Chondrocyte (in vitro differentiated cells): ENCODE data around the gene PLCG2. TPM values are rescaled to one million over a fixed set of nuclear protein-coding genes. Genes with fewer than 3 reads are reported as not detected.

Experiments
- DNase-seq: peaks from one replicate; pipeline ENCODE4 v3.0.0; 2021; ENCODE audit warnings: mixed read lengths, low spot score
- H3K27ac Mint-ChIP-seq: one replicate; pipeline ENCODE4 v1.8.0; 2021; ENCODE audit warnings: mild to moderate bottlenecking, moderate library complexity, mixed read lengths; ENCODE audit not compliant: unreplicated experiment
- H3K27me3 Mint-ChIP-seq: 2 replicates; pipeline ENCODE4 v1.8.0; 2021; ENCODE audit warnings: low read depth, mixed read lengths
- H3K36me3 Mint-ChIP-seq: 2 replicates; pipeline ENCODE4 v1.8.0; 2021; ENCODE audit warnings: low read depth, mixed read lengths
- H3K4me1 Mint-ChIP-seq: 2 replicates; pipeline ENCODE4 v1.8.0; 2021; ENCODE audit warnings: low read depth, mild to moderate bottlenecking, mixed read lengths
- H3K4me3 Mint-ChIP-seq: one replicate; pipeline ENCODE4 v1.8.0; 2021; ENCODE audit warnings: mild to moderate bottlenecking, moderate library complexity, mixed read lengths; ENCODE audit not compliant: unreplicated experiment
- H3K9me3 Mint-ChIP-seq: 2 replicates; pipeline ENCODE4 v1.8.0; 2021; ENCODE audit warnings: low read depth, mixed read lengths
- long read RNA-seq: library from polyadenylated mRNA; stranded (forward); transcript quantifications from one replicate; pipeline ENCODE4 v2.0.0, GENCODE V29; 2021
- total RNA-seq: library from RNA; stranded (reverse); gene quantifications from 3 replicates; pipeline ENCODE4 v1.2.1, GENCODE V29; 2021
- TF ChIP-seq, protein P1 (sequence below): fragments of 200-600 bp; sonication (generic); IDR thresholded peaks from 2 replicates; pipeline ENCODE4 v1.5.0; 2021; ENCODE audit warnings: antibody characterized with exemption, mild to moderate bottlenecking, moderate library complexity

Gene PLCG2
- 0.94 to 1.1 TPM (median 1.1 TPM) in 3 replicates for total RNA-seq
- long read RNA-seq, full-length matches to known transcripts, result 1 of 1 reads
- long read RNA-seq, partial matches to known transcripts, result 0 of 1 reads
- long read RNA-seq, other reads (novel, unspliced or antisense), result 0 of 1 reads

DNA sequence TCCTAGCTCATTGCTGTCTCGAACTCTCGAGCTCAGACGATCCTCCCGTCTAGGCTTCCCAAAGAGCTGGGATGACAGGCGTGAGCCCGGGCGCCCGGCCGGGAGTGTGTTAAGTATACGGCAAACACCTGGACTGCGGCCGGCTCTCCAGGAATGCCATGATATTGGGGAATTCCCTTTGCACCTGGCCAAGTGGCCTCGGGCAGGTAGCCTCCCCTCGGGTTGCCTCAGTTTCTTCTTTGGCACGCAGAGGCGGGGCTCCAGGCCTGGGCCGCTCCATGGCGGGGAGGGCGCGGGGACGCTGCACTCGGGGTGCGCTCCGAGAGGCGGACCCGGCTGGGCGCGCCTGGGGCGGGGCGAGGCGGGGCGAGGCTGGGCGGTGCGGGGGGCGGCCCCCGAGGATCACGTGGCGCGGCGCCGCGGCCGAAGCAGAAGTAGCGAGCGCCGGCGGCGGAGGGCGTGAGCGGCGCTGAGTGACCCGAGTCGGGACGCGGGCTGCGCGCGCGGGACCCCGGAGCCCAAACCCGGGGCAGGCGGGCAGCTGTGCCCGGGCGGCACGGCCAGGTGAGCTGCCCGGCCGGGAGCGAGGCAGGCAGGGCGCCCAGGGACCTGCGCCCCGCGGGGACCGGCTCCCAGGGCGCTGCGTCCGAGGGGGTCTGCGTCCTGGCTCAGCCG lies at the start of gene PLCG2:
Gene PLCG2 (plus strand): TSS at position 431 of the 675 bp plus-strand sequence. CDS start 6,699 bp downstream, outside the sequence.
- H3K4me1 Mint-ChIP-seq, result peaks cover 7% of the 10 kb centered on the region
- DNase-seq, result no peak
- TF ChIP-seq, protein P1, sequence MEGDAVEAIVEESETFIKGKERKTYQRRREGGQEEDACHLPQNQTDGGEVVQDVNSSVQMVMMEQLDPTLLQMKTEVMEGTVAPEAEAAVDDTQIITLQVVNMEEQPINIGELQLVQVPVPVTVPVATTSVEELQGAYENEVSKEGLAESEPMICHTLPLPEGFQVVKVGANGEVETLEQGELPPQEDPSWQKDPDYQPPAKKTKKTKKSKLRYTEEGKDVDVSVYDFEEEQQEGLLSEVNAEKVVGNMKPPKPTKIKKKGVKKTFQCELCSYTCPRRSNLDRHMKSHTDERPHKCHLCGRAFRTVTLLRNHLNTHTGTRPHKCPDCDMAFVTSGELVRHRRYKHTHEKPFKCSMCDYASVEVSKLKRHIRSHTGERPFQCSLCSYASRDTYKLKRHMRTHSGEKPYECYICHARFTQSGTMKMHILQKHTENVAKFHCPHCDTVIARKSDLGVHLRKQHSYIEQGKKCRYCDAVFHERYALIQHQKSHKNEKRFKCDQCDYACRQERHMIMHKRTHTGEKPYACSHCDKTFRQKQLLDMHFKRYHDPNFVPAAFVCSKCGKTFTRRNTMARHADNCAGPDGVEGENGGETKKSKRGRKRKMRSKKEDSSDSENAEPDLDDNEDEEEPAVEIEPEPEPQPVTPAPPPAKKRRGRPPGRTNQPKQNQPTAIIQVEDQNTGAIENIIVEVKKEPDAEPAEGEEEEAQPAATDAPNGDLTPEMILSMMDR, result no peak
- no peaks in the 10 kb centered on the region for H3K36me3 Mint-ChIP-seq
- H3K27ac Mint-ChIP-seq, result no peak within 1 kb of the TSS
- H3K4me3 Mint-ChIP-seq, result peak within 1 kb of the TSS; percentile 71
- H3K9me3 Mint-ChIP-seq, result no peaks in the 10 kb centered on the region
- peaks cover 51% of the 10 kb centered on the region for H3K27me3 Mint-ChIP-seq

DNA sequence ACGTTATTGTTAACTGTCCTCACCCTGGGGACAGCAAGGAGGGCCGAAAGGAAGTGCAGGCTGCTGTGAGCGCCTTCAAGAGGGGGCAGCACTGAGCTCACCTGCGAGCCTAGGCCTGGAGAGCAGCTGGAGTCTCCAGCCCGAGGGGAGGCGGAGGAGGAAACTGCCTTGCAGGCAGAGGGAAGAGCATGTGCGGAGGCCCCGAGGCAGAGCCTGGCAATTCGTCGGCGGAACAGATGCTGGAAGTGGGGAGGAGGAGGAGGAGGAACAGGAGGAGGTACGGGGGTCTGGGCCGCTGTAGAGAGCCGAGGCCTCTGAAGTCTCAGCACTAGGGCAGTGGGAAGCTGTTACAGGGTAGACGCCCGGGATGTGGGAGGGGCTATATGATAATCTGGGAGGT lies 49.6 kb upstream of the PLCG2 start:
- Mint-ChIP-seq H3K27ac (no peak overlapping the region), H3K27me3 (peaks cover 10% of the 10 kb centered on the region), H3K4me1 (peaks cover 13% of the 10 kb centered on the region), H3K4me3 (peak overlapping the region; percentile 8), H3K9me3 (no peaks in the 10 kb centered on the region), H3K36me3 (no peaks in the 10 kb centered on the region)
- TF ChIP-seq, protein P1, result no peak
- DNase-seq, result no peak

DNA sequence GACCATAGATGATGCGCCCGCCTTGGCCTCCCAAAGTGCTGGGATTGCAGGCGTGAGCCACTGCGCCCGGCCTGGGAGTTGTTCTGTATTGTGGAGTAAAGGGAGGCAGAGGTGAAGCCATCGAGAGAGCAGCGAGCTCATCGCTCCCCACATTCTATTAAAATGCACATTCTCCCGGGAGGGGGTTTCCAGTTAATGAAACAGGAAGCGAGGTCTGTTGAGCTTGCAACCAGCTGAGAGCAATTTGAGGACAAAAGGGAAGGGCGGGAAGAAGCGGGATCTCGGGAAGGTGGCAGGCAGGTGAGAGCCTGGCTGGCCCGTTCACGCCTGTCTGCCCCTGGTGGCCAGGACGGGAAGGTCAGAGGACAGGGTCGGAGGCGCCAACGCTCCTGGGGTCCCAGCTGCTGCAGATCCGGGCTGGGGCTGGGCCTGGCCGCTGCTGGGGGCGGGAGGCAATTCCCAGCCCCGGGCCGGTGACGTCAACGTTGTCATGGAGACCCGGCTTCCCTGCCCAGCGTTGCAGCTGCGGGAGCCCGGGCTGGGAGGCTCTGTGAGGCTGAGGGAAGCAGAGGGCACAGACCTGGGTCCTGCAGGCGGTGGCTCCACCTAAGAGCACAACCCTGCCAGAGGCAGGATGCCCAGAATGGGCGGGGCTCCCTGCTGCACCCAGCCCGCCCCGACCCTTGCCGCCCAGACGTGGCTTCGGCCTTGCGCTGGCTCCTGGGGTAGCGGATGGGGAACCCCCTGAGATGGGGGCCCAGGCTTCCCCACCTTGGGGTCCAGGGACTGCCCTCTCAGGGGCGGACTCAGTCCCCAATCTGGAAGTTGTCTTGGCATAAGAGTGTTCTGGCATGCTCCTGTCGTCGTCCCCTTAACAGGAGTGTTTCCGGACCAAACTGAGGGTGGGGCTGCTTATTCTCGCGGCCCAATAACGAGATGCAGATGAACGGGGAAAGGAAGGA lies 48.7 kb upstream of the PLCG2 start:
- TF ChIP-seq, protein P1, result peak; percentile 77
- H3K4me3 Mint-ChIP-seq, result peak overlapping the region; percentile 70
- H3K36me3 Mint-ChIP-seq, result no peaks in the 10 kb centered on the region
- H3K27me3 Mint-ChIP-seq, result peaks cover 5% of the 10 kb centered on the region
- H3K9me3 Mint-ChIP-seq, result no peaks in the 10 kb centered on the region
- H3K4me1 Mint-ChIP-seq, result peaks cover 13% of the 10 kb centered on the region
- peak overlapping the region; percentile 39 for H3K27ac Mint-ChIP-seq
- no peak for DNase-seq

DNA sequence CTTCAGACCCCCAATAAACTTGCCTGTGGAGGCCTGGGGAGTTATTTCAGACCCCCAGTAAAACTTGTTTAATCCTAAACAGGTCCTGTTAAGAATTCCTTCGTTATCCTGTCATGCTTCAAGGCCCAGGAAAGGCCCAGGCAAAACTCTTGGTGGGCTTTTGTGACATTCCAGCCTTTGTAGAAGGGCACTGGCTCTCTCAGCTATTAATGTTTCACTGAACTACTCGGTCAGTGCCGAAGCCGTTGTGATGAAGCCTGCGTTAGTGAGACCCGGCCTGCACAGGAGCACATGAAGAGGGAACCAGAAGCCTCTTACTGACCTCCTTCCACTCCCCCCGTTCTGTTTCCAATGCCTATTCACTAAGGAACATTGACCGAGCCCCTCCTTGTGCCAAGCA lies 47.4 kb upstream of the PLCG2 start:
- TF ChIP-seq, protein P1, result no peak
- peaks cover 13% of the 10 kb centered on the region for H3K4me1 Mint-ChIP-seq

DNA sequence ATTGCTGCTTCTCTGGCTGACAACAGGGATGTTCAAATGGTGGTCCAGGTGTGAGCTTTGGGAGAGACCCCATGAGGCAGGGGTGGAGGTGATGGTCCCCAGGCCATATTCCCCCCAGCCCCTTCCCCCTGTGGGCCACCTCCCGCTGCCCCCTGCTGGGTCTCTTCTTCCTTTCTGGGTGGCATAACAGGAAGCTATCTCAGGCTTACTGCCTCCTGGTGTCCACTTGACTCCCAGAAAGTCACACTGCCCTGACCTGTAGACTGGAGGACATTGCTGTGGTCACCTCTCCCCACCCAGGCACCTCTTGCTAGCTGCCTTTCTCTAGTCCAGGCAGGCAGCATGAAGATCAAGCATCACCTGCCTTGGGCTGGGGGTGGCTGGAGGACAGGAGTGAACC lies 46.4 kb upstream of the PLCG2 start:
- Mint-ChIP-seq H3K4me3 (no peak overlapping the region), H3K9me3 (no peaks in the 10 kb centered on the region), H3K36me3 (no peaks in the 10 kb centered on the region), H3K4me1 (peaks cover 14% of the 10 kb centered on the region), H3K27ac (no peak overlapping the region), H3K27me3 (peaks cover 1% of the 10 kb centered on the region)
- no peak for DNase-seq
- TF ChIP-seq, protein P1, result peak; percentile 12

More for the DNA sequence above, 47.4 kb upstream of the PLCG2 start:
- Mint-ChIP-seq H3K27ac (no peak overlapping the region), H3K27me3 (no peaks in the 10 kb centered on the region), H3K9me3 (no peaks in the 10 kb centered on the region), H3K4me3 (no peak overlapping the region), H3K36me3 (no peaks in the 10 kb centered on the region)
- DNase-seq, result no peak
